GM12801 (cell line): ENCODE data around the gene LZTFL1.

ENCODE experiments used
- CTCF ChIP-seq: IDR thresholded peaks from one replicate; pipeline ENCODE4 v1.5.1; 2011; ENCODE audit warnings: control low read depth; ENCODE audit not compliant: insufficient read length; ENCODE audit errors: extremely low read depth

LZTFL1 gene

GRCh38 chr3:45787551-45787950 lies 54.4 kb downstream of the LZTFL1 start:
- no peak for TF ChIP-seq CTCF

- TF ChIP-seq CTCF: no peak
These were observed 55.0 kb downstream of the LZTFL1 start for GRCh38 chr3:45786801-45787495.

GRCh38 chr3:45785605-45786150 lies 56.2 kb downstream of the LZTFL1 start:
- TF ChIP-seq CTCF: no peak

- TF ChIP-seq CTCF: no peak
These were observed 58.3 kb downstream of the LZTFL1 start for GRCh38 chr3:45783667-45784066.

- no peak for TF ChIP-seq CTCF
These were observed 59.5 kb downstream of the LZTFL1 start for GRCh38 chr3:45782381-45782780.

GRCh38 chr3:45781841-45782240 lies 60.1 kb downstream of the LZTFL1 start:
- no peak for TF ChIP-seq CTCF

GRCh38 chr3:45781271-45781670 lies 60.6 kb downstream of the LZTFL1 start:
- no peak for TF ChIP-seq CTCF
